GM19035 (cell line): ENCODE results near the gene CHRNE.
"Not testable (repeated sequence)": the region's sequence is repeated elsewhere in the genome, so short reads cannot be mapped to it uniquely, and the experiment has no call there.

Source experiments
- ATAC-seq: cut with Tn5 transposase; IDR thresholded peaks from one replicate; pipeline ENCODE4 v1.9.1; 2021; ENCODE audit not compliant: unreplicated experiment

CHRNE gene

GRCh38 chr17:4857347-4857746 lies 45.6 kb downstream of the CHRNE start:
- ATAC-seq = not testable (repeated sequence)

- ATAC-seq = no peak
Observed at GRCh38 chr17:4856937-4857314, 46.0 kb downstream of the CHRNE start.

- no peak for ATAC-seq
Observed at GRCh38 chr17:4856271-4856936, 46.5 kb downstream of the CHRNE start.

- ATAC-seq = no peak
Observed at GRCh38 chr17:4854111-4854681, 48.7 kb downstream of the CHRNE start.

GRCh38 chr17:4853208-4853671 lies 49.7 kb downstream of the CHRNE start:
- ATAC-seq = no peak

- no peak for ATAC-seq
Observed at GRCh38 chr17:4852567-4853207, 50.2 kb downstream of the CHRNE start.

GRCh38 chr17:4851084-4851483 lies 51.8 kb downstream of the CHRNE start:
- ATAC-seq = no peak

GRCh38 chr17:4850246-4850645 lies 52.7 kb downstream of the CHRNE start:
- no peak for ATAC-seq

- no peak for ATAC-seq
Observed at GRCh38 chr17:4849011-4849536, 53.8 kb downstream of the CHRNE start.
